Stomach (tissue), 4 donors: ENCODE data around the gene RANBP17.

Experiments
- EP300 ChIP-seq: sonication (generic); formaldehyde crosslinking; IDR thresholded peaks from one replicate; pipeline ENCODE4 v1.6.1; 2017; ENCODE audit warnings: antibody characterized with exemption
- POLR2A ChIP-seq, 4 donors: fragments of 450-650 bp; IDR thresholded peaks; one replicate each; pipeline ENCODE4 v1.6.1; 2016; ENCODE audit warnings: antibody characterized with exemption in 4 of 4, control low read depth in 2 of 4, mild to moderate bottlenecking in 1 of 4, moderate library complexity in 1 of 4
- POLR2AphosphoS5 ChIP-seq, 3 donors: sonication (generic); formaldehyde crosslinking; IDR thresholded peaks; one replicate each; pipeline ENCODE4 v1.6.1; 2016; ENCODE audit warnings: antibody characterized with exemption in 3 of 3
- TF ChIP-seq, protein P1 (sequence below), 7 experiments: fragments of 450-650 bp in 4 of 7; fragments of 200-600 bp in 3 of 7; sonication (generic) in 3 of 7; IDR thresholded peaks; one replicate each; pipeline ENCODE4 v1.5.1; 2016 to 2019; ENCODE audit warnings: antibody characterized with exemption in 7 of 7, control low read depth in 2 of 7, mild to moderate bottlenecking in 1 of 7

DNA sequence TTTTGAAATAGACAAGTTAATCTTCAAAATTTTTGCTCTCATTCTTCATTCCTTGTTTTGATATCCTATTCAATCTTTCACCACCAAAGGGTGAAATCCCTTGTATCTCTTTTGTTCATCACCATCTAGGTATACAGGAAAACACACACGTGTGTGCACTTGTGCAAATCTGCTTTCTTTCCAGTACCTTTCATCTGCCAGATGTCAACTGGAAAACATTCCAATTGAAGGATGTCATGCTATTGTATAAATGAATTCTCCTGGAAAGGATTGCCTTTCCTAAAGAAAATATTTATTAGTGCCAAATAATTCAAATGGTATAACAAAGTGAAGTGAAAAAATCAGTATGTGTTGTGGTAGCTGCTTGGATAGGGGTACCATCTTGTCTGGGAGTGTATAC lies 123.7 kb downstream of the RANBP17 start:
- TF ChIP-seq, protein P1, sequence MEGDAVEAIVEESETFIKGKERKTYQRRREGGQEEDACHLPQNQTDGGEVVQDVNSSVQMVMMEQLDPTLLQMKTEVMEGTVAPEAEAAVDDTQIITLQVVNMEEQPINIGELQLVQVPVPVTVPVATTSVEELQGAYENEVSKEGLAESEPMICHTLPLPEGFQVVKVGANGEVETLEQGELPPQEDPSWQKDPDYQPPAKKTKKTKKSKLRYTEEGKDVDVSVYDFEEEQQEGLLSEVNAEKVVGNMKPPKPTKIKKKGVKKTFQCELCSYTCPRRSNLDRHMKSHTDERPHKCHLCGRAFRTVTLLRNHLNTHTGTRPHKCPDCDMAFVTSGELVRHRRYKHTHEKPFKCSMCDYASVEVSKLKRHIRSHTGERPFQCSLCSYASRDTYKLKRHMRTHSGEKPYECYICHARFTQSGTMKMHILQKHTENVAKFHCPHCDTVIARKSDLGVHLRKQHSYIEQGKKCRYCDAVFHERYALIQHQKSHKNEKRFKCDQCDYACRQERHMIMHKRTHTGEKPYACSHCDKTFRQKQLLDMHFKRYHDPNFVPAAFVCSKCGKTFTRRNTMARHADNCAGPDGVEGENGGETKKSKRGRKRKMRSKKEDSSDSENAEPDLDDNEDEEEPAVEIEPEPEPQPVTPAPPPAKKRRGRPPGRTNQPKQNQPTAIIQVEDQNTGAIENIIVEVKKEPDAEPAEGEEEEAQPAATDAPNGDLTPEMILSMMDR (IDR thresholded peaks at IDR 0.05) = no peak
- TF ChIP-seq EP300 = no peak
- no peak for TF ChIP-seq POLR2A (IDR thresholded peaks at IDR 0.05)
- no peak for TF ChIP-seq POLR2AphosphoS5 (IDR thresholded peaks at IDR 0.05)
